NCI-H774 (cell line): ENCODE measurements around the gene ADK.

ENCODE experiments used
- DNase-seq: peaks from one replicate; lab custom pipeline; 2025; lab: John Stamatoyannopoulos, UW

ADK gene

GRCh38 chr10:74602576-74602975 lies 451.6 kb downstream of the ADK start:
- DNase-seq, result no peak

GRCh38 chr10:74610299-74610698 lies 459.3 kb downstream of the ADK start:
- DNase-seq, result no peak

- no peak for DNase-seq
Observed at GRCh38 chr10:74612195-74612594, 461.2 kb downstream of the ADK start.

- no peak for DNase-seq
Observed at GRCh38 chr10:74620626-74621025, 469.6 kb downstream of the ADK start.

GRCh38 chr10:74623786-74624185 lies 472.8 kb downstream of the ADK start:
- DNase-seq, result no peak

GRCh38 chr10:74624501-74624900 lies 473.5 kb downstream of the ADK start:
- DNase-seq, result no peak

GRCh38 chr10:74628136-74628535 lies 477.1 kb downstream of the ADK start:
- no peak for DNase-seq

- DNase-seq, result no peak
Observed at GRCh38 chr10:74634995-74635536, 484.0 kb downstream of the ADK start.

- DNase-seq, result no peak
Observed at GRCh38 chr10:74635655-74636054, 484.6 kb downstream of the ADK start.

- DNase-seq, result no peak
Observed at GRCh38 chr10:74637685-74638084, 486.7 kb downstream of the ADK start.

- no peak for DNase-seq
Observed at GRCh38 chr10:74640134-74640921, 489.3 kb downstream of the ADK start.

GRCh38 chr10:74641659-74642058 lies 490.6 kb downstream of the ADK start:
- DNase-seq, result no peak

- no peak for DNase-seq
Observed at GRCh38 chr10:74642901-74643595, 492.0 kb downstream of the ADK start.

GRCh38 chr10:74643596-74643975 lies 492.6 kb downstream of the ADK start:
- DNase-seq, result no peak

- DNase-seq, result no peak
Observed at GRCh38 chr10:74644738-74645137, 493.7 kb downstream of the ADK start.

- no peak for DNase-seq
Observed at GRCh38 chr10:74645692-74646091, 494.7 kb downstream of the ADK start.

- DNase-seq, result no peak
Observed at GRCh38 chr10:74650613-74651012, 499.6 kb downstream of the ADK start.

- no peak for DNase-seq
Observed at GRCh38 chr10:74651565-74651964, 500.5 kb downstream of the ADK start.

- no peak for DNase-seq
Observed at GRCh38 chr10:74652664-74653063, 501.6 kb downstream of the ADK start.

GRCh38 chr10:74658511-74658910 lies 507.5 kb downstream of the ADK start:
- no peak for DNase-seq

- DNase-seq, result no peak
Observed at GRCh38 chr10:74662635-74663034, 511.6 kb downstream of the ADK start.

GRCh38 chr10:74669210-74669609 lies 518.2 kb downstream of the ADK start:
- DNase-seq, result no peak

- no peak for DNase-seq
Observed at GRCh38 chr10:74671716-74672115, 520.7 kb downstream of the ADK start.
